Measurements from ENCODE around the gene SKOR1. TPM values are rescaled to one million over a fixed set of nuclear protein-coding genes. Genes with fewer than 3 reads are reported as not detected.

Gene SKOR1
- polyA plus RNA-seq, 1 of the 3 experiments (the other 2 are of a cell fraction): 0.26 TPM

- DNase-seq: no peak
- H3K36me3 ChIP-seq (replicated peaks in 1 of 2; ENCODE audit: control insufficient read depth in 1 of 2, insufficient read depth in 2 of 2, low read length in 1 of 2): no peaks in the 10 kb centered on the region
- TF ChIP-seq, protein P1, sequence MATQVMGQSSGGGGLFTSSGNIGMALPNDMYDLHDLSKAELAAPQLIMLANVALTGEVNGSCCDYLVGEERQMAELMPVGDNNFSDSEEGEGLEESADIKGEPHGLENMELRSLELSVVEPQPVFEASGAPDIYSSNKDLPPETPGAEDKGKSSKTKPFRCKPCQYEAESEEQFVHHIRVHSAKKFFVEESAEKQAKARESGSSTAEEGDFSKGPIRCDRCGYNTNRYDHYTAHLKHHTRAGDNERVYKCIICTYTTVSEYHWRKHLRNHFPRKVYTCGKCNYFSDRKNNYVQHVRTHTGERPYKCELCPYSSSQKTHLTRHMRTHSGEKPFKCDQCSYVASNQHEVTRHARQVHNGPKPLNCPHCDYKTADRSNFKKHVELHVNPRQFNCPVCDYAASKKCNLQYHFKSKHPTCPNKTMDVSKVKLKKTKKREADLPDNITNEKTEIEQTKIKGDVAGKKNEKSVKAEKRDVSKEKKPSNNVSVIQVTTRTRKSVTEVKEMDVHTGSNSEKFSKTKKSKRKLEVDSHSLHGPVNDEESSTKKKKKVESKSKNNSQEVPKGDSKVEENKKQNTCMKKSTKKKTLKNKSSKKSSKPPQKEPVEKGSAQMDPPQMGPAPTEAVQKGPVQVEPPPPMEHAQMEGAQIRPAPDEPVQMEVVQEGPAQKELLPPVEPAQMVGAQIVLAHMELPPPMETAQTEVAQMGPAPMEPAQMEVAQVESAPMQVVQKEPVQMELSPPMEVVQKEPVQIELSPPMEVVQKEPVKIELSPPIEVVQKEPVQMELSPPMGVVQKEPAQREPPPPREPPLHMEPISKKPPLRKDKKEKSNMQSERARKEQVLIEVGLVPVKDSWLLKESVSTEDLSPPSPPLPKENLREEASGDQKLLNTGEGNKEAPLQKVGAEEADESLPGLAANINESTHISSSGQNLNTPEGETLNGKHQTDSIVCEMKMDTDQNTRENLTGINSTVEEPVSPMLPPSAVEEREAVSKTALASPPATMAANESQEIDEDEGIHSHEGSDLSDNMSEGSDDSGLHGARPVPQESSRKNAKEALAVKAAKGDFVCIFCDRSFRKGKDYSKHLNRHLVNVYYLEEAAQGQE (IDR thresholded peaks at IDR 0.05; ENCODE audit: low read depth, low read length): no peak
- TF ChIP-seq ELF1 (IDR thresholded peaks at IDR 0.05) (no peak), RAD21 (IDR thresholded peaks at IDR 0.05; ENCODE audit: low read length) (no peak), MEF2A (IDR thresholded peaks at IDR 0.05; ENCODE audit: borderline replicate concordance, low read depth) (no peak), POLR2AphosphoS5 (IDR thresholded peaks at IDR 0.05; ENCODE audit: low read depth, low read length) (no peak), ZBTB33 (IDR thresholded peaks at IDR 0.05; ENCODE audit: borderline replicate concordance, low read depth) (no peak)
- no peak overlapping the region for H3K27ac ChIP-seq (ENCODE audit: low read depth in 2 of 2, low read length in 1 of 2)
- CTCF ChIA-PET: interaction anchor here (0.8 to 2.6 kb wide), 8 partner anchors 22 to 937 kb away, joined by 3 to 10 read pairs (median 4); no protein-coding TSS in a partner anchor
- H4K20me1 ChIP-seq (ENCODE audit: insufficient read depth): no peaks in the 10 kb centered on the region
- H3K27me3 ChIP-seq (ENCODE audit: insufficient read depth): no peaks in the 10 kb centered on the region
- peak overlapping the region; percentile 82 for H3K4me2 ChIP-seq
- H3F3A ChIP-seq (replicated peaks; ENCODE audit: insufficient read depth): peaks cover 8% of the 10 kb centered on the region
- WGBS (ENCODE audit: low lambda C conversion rate): 98% methylated on average over 4 of the region's 4 CpGs
- no peaks in the 10 kb centered on the region for H3K79me2 ChIP-seq (ENCODE audit: insufficient read depth)
- POLR2A ChIA-PET: interaction anchor here (0.7 kb wide), 1 partner anchor 388 kb away, joined by 3 read pairs; the partner anchor contains the start of gene CLN6
- H2AFZ ChIP-seq (ENCODE audit: low read depth): no peak overlapping the region
- no peak overlapping the region for H3K9ac ChIP-seq
- no peaks in the 10 kb centered on the region for H3K9me3 ChIP-seq
- peak overlapping the region; percentile 73 to 97; a peak in 3 of 4 replicates for H3K4me3 ChIP-seq (ENCODE audit: low read depth in 2 of 2, low read length in 1 of 2)
- H3K4me1 ChIP-seq (ENCODE audit: control insufficient read depth in 1 of 2, insufficient read depth in 2 of 2, low read depth in 1 of 2, low read length in 1 of 2): peaks cover 0 to 12% of the 10 kb centered on the region in 2 experiments; a peak in 2 of 4 replicates
- H3K9me2 ChIP-seq: no peaks in the 10 kb centered on the region
Observed at GRCh38 chr15:67841513-67841762, 16.1 kb downstream of the SKOR1 start.

- peaks cover 0 to 15% of the 10 kb centered on the region in 2 experiments; a peak in 2 of 4 replicates for H3K4me1 ChIP-seq (ENCODE audit: control insufficient read depth in 1 of 2, insufficient read depth in 2 of 2, low read depth in 1 of 2, low read length in 1 of 2)
- H3F3A ChIP-seq (replicated peaks; ENCODE audit: insufficient read depth): peaks cover 8% of the 10 kb centered on the region
- H3K9me2 ChIP-seq: no peaks in the 10 kb centered on the region
- TF ChIP-seq MXI1 (IDR thresholded peaks at IDR 0.05; ENCODE audit: low read depth, low read length): no peak
- no peak for TF ChIP-seq TAF1 (IDR thresholded peaks at IDR 0.05; ENCODE audit: borderline replicate concordance, low read depth, low read length)
- no peak for TF ChIP-seq GATA2 (CRISPR knock-in tag; IDR thresholded peaks at IDR 0.05)
- no peak for TF ChIP-seq FOSL2 (IDR thresholded peaks at IDR 0.05; ENCODE audit: borderline replicate concordance, low read depth)
- TF ChIP-seq TCF12 (IDR thresholded peaks at IDR 0.05): no peak
- TF ChIP-seq, protein P2, sequence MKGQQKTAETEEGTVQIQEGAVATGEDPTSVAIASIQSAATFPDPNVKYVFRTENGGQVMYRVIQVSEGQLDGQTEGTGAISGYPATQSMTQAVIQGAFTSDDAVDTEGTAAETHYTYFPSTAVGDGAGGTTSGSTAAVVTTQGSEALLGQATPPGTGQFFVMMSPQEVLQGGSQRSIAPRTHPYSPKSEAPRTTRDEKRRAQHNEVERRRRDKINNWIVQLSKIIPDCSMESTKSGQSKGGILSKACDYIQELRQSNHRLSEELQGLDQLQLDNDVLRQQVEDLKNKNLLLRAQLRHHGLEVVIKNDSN (IDR thresholded peaks at IDR 0.05; ENCODE audit: borderline replicate concordance, low read depth): no peak
- TF ChIP-seq MEF2A (IDR thresholded peaks at IDR 0.05; ENCODE audit: borderline replicate concordance, low read depth): no peak
- TF ChIP-seq RAD21 (IDR thresholded peaks at IDR 0.05; ENCODE audit: low read length): no peak
- no peak for TF ChIP-seq JUND (IDR thresholded peaks at IDR 0.05)
- no peak for TF ChIP-seq NFIC (IDR thresholded peaks at IDR 0.05; ENCODE audit: borderline replicate concordance)
- TF ChIP-seq SMC3 (IDR thresholded peaks at IDR 0.05; ENCODE audit: low read depth, low read length): no peak
- no peak for TF ChIP-seq CHD2 (IDR thresholded peaks at IDR 0.05; ENCODE audit: low read length, partially characterized antibody)
- no peak for TF ChIP-seq FOXJ3 (CRISPR knock-in tag; IDR thresholded peaks at IDR 0.05)
- no peak for TF ChIP-seq USF2 (IDR thresholded peaks at IDR 0.05; ENCODE audit: borderline replicate concordance, low read depth, low read length)
- TF ChIP-seq EZH2phosphoT487 (IDR thresholded peaks at IDR 0.05; ENCODE audit: borderline replicate concordance, low read depth): no peak
- no peak for TF ChIP-seq YY1 (IDR thresholded peaks at IDR 0.05; ENCODE audit: low read depth)
- TF ChIP-seq SIN3A (IDR thresholded peaks at IDR 0.05; ENCODE audit: borderline replicate concordance, low read depth, low read length): no peak
- no peak overlapping the region for H3K4me2 ChIP-seq
- 91% methylated on average over 5 of the region's 7 CpGs for WGBS (ENCODE audit: low lambda C conversion rate)
- no peaks in the 10 kb centered on the region for H3K36me3 ChIP-seq (replicated peaks in 1 of 2; ENCODE audit: control insufficient read depth in 1 of 2, insufficient read depth in 2 of 2, low read length in 1 of 2)
- ChIA-PET CTCF (interaction anchor here (1.0 to 2.6 kb wide), 3 partner anchors 20 to 312 kb away, joined by 3 to 10 read pairs (median 5); partner anchors contain the start of gene PIAS1), POLR2A (no interaction called here)
- no peak overlapping the region for H3K4me3 ChIP-seq (ENCODE audit: low read depth in 2 of 2, low read length in 1 of 2)
- no peaks in the 10 kb centered on the region for H3K27me3 ChIP-seq (ENCODE audit: insufficient read depth)
- no peak for DNase-seq
- H3K27ac ChIP-seq (ENCODE audit: low read depth in 2 of 2, low read length in 1 of 2): no peak overlapping the region
- no peaks in the 10 kb centered on the region for H4K20me1 ChIP-seq (ENCODE audit: insufficient read depth)
- H2AFZ ChIP-seq (ENCODE audit: low read depth): no peak overlapping the region
- H3K79me2 ChIP-seq (ENCODE audit: insufficient read depth): no peaks in the 10 kb centered on the region
- H3K9ac ChIP-seq: no peak overlapping the region
- H3K9me3 ChIP-seq: no peaks in the 10 kb centered on the region
Observed at GRCh38 chr15:67843092-67843501, 17.8 kb downstream of the SKOR1 start.
